ENCODE measurements around the gene GPR35.

Gene GPR35

GRCh38 chr2:240631548-240632305 is 6.4 kb downstream of the GPR35 start:
- no peaks in the 10 kb centered on the region for H3K9me2 ChIP-seq (ENCODE audit: low read depth, low read length)
- H3K9me3 ChIP-seq (ENCODE audit: low read length), result no peaks in the 10 kb centered on the region
- no peaks in the 10 kb centered on the region for H3K27me3 ChIP-seq (ENCODE audit: insufficient read depth, low read length)
- H3K4me2 ChIP-seq (ENCODE audit: low read length), result no peak overlapping the region
- no peaks in the 10 kb centered on the region for H3K4me1 ChIP-seq (ENCODE audit: insufficient read depth, low read length, severe bottlenecking)
- H3F3A ChIP-seq (ENCODE audit: insufficient read depth, low read length), result no peaks in the 10 kb centered on the region
- no peak overlapping the region for H2AFZ ChIP-seq (ENCODE audit: low read length)
- H3K36me3 ChIP-seq (ENCODE audit: insufficient read depth, low read length), result no peaks in the 10 kb centered on the region
- no peak for TF ChIP-seq CTCF (IDR thresholded peaks at IDR 0.05; ENCODE audit: low read length)
- TF ChIP-seq EZH2 (IDR thresholded peaks at IDR 0.05; ENCODE audit: borderline replicate concordance, low read length), result no peak
- H3K4me3 ChIP-seq (ENCODE audit: low read depth, low read length, poor library complexity, severe bottlenecking), result no peak overlapping the region
- H3K79me2 ChIP-seq (ENCODE audit: insufficient read depth, low read length), result no peaks in the 10 kb centered on the region
- no peaks in the 10 kb centered on the region for H4K20me1 ChIP-seq (ENCODE audit: insufficient read depth, low read length)
- H3K27ac ChIP-seq (ENCODE audit: low read depth, low read length, poor library complexity, severe bottlenecking), result no peak overlapping the region
- H3K9ac ChIP-seq (ENCODE audit: low read length), result no peak overlapping the region

DNA sequence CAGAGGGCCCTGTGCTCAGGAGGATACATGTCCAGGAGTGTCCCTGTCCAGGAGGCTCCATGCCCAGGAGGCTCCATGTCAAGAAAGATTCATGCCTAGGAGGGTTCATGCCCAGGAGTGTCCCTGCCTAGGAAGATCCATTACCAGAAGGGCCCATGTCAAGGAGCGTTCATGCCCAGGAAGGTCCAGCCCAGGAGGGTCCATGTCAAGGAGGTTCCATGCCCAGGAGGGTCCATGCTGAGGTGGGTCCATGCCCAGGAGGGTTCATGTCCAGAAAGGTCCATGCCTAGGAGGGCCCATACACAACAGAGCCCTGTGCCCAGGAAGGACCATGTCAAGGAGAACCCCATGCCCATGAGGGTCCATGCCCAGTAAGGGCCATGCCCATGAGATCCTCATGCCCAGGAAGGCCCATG is 7.0 kb downstream of the GPR35 start:
- Histone ChIP-seq H3K4me2 (ENCODE audit: low read length) (no peak overlapping the region), H3K27me3 (ENCODE audit: insufficient read depth, low read length) (no peaks in the 10 kb centered on the region), H3K79me2 (ENCODE audit: insufficient read depth, low read length) (no peaks in the 10 kb centered on the region), H2AFZ (ENCODE audit: low read length) (no peak overlapping the region), H3F3A (ENCODE audit: insufficient read depth, low read length) (no peaks in the 10 kb centered on the region), H3K9me3 (ENCODE audit: low read length) (no peaks in the 10 kb centered on the region), H3K27ac (ENCODE audit: low read depth, low read length, poor library complexity, severe bottlenecking) (no peak overlapping the region), H4K20me1 (ENCODE audit: insufficient read depth, low read length) (no peaks in the 10 kb centered on the region), H3K9ac (ENCODE audit: low read length) (no peak overlapping the region), H3K36me3 (ENCODE audit: insufficient read depth, low read length) (no peaks in the 10 kb centered on the region), H3K4me1 (ENCODE audit: insufficient read depth, low read length, severe bottlenecking) (no peaks in the 10 kb centered on the region), H3K9me2 (ENCODE audit: low read depth, low read length) (no peaks in the 10 kb centered on the region), H3K4me3 (ENCODE audit: low read depth, low read length, poor library complexity, severe bottlenecking) (no peak overlapping the region)
- TF ChIP-seq CTCF (IDR thresholded peaks at IDR 0.05; ENCODE audit: low read length) (no peak), EZH2 (IDR thresholded peaks at IDR 0.05; ENCODE audit: borderline replicate concordance, low read length) (no peak)

DNA sequence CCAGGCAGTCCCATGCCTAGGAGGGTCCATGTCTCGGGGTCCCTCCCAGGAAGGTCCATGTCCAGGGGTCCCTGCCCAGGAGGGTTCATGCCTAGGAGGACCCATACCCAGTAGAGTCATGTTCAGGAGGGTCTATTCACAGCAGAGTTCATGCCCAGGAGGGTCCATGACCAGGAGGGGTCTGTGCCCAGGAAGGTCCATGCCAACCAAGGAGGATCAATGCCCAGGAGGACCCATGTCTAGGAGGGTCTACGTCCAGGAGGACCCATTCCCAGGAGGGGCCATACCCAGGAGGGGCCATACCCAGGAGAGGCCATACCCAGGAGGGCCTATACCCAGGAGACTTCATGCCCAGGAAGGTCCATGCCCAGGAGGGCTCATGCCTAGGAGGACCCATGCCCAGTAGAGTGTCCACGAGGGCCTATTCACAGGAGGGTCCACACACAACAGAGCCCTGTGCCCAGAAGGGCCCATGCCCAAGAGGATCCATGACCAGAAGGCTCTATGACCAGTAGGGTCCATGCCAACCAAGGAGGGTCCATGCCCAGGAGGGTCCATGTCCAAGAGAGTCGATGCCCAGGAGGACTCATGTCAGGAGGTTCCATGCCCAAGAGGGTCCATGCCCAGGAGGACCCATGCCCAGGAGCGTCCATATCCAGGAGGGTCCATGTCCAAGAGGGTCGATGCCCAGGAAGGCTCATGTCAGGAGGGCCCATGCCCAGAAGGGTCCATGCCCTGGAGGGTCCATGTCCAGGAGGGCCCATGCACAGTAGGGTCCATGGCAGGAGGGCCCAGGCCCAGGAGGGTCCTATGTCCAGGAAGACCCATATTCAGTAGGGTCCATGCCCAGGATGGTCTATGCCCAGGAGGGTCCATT is 10.1 kb downstream of the GPR35 start:
- H3K36me3 ChIP-seq (ENCODE audit: insufficient read depth, low read length), result no peaks in the 10 kb centered on the region
- H3K9me2 ChIP-seq (ENCODE audit: low read depth, low read length), result no peaks in the 10 kb centered on the region
- no peaks in the 10 kb centered on the region for H4K20me1 ChIP-seq (ENCODE audit: insufficient read depth, low read length)
- H3K4me3 ChIP-seq (ENCODE audit: low read depth, low read length, poor library complexity, severe bottlenecking), result no peak overlapping the region
- H3F3A ChIP-seq (ENCODE audit: insufficient read depth, low read length), result no peaks in the 10 kb centered on the region
- H3K4me2 ChIP-seq (ENCODE audit: low read length), result no peak overlapping the region
- H3K27ac ChIP-seq (ENCODE audit: low read depth, low read length, poor library complexity, severe bottlenecking), result no peak overlapping the region
- H2AFZ ChIP-seq (ENCODE audit: low read length), result no peak overlapping the region
- TF ChIP-seq CTCF (IDR thresholded peaks at IDR 0.05; ENCODE audit: low read length) (no peak), EZH2 (IDR thresholded peaks at IDR 0.05; ENCODE audit: borderline replicate concordance, low read length) (no peak)
- no peaks in the 10 kb centered on the region for H3K79me2 ChIP-seq (ENCODE audit: insufficient read depth, low read length)
- no peak overlapping the region for H3K9ac ChIP-seq (ENCODE audit: low read length)
- H3K27me3 ChIP-seq (ENCODE audit: insufficient read depth, low read length), result no peaks in the 10 kb centered on the region
- H3K9me3 ChIP-seq (ENCODE audit: low read length), result no peaks in the 10 kb centered on the region
- no peaks in the 10 kb centered on the region for H3K4me1 ChIP-seq (ENCODE audit: insufficient read depth, low read length, severe bottlenecking)
